ENCODE results near the gene THSD7B.

GRCh38 chr2:136927156-136927555 is 161.8 kb downstream of the THSD7B start:
- TF ChIP-seq CTCF (conservative IDR thresholded peaks at IDR 0.05; ENCODE audit: low read depth in 2 of 2) (no peak), POLR2AphosphoS5 (IDR thresholded peaks at IDR 0.05; ENCODE audit: low read depth) (no peak), EZH2phosphoT487 (IDR thresholded peaks at IDR 0.05; ENCODE audit: unreplicated experiment) (no peak), JUNB (IDR thresholded peaks at IDR 0.05; ENCODE audit: unreplicated experiment) (no peak), EZH2 (IDR thresholded peaks at IDR 0.05; ENCODE audit: low read depth, unreplicated experiment) (no peak), ZNF331 (CRISPR knock-in tag; IDR thresholded peaks at IDR 0.05; ENCODE audit: low read depth) (no peak), ZNF462 (CRISPR knock-in tag; IDR thresholded peaks at IDR 0.05) (no peak)
